SK-N-SH (cell line): Measurements from ENCODE around the gene CYBA.

Source experiments
- CTCF ChIP-seq: fragments of 200-600 bp; sonication (generic); IDR thresholded peaks from 2 replicates; pipeline ENCODE4 v1.6.1; 2017; ENCODE audit warnings: antibody characterized with exemption, mild to moderate bottlenecking, moderate library complexity
- FOXJ3 ChIP-seq: sonication (generic); formaldehyde crosslinking; IDR thresholded peaks from 2 replicates; pipeline ENCODE4 v1.5.1; 2020; ENCODE audit warnings: mild to moderate bottlenecking, missing genetic modification reagents
- FOXM1 ChIP-seq: IDR thresholded peaks from 2 replicates; pipeline ENCODE4 v1.4.0; 2012; ENCODE audit warnings: low read depth, mild to moderate bottlenecking
- MEF2A ChIP-seq: IDR thresholded peaks from 2 replicates; pipeline ENCODE4 v1.4.0; 2012; ENCODE audit warnings: low read depth, borderline replicate concordance
- NFIC ChIP-seq: IDR thresholded peaks from 2 replicates; pipeline ENCODE4 v1.4.0; 2012; ENCODE audit warnings: borderline replicate concordance
- POLR2AphosphoS5 ChIP-seq: IDR thresholded peaks from 2 replicates; pipeline ENCODE4 v1.6.1; 2012; ENCODE audit warnings: low read depth, low read length
- SMC3 ChIP-seq: IDR thresholded peaks from 2 replicates; pipeline ENCODE4 v1.6.1; 2012; ENCODE audit warnings: low read depth, low read length, improper control_type of control experiment
- TAF1 ChIP-seq: IDR thresholded peaks from 2 replicates; pipeline ENCODE4 v1.6.1; 2012; ENCODE audit warnings: low read depth, mild to moderate bottlenecking, low read length, moderate library complexity, borderline replicate concordance
- TCF12 ChIP-seq: IDR thresholded peaks from 2 replicates; pipeline ENCODE4 v1.4.0; 2012
- YY1 ChIP-seq: IDR thresholded peaks from 2 replicates; pipeline ENCODE4 v1.4.0; 2012; ENCODE audit warnings: low read depth, mild to moderate bottlenecking
- TF ChIP-seq, protein P1 (sequence below): IDR thresholded peaks from 2 replicates; pipeline ENCODE4 v1.4.0; 2012; ENCODE audit warnings: low read depth
- TF ChIP-seq, protein P2 (sequence below): IDR thresholded peaks from 2 replicates; pipeline ENCODE4 v1.4.0; 2012; ENCODE audit warnings: low read depth, borderline replicate concordance
- TF ChIP-seq, protein P3 (sequence below): IDR thresholded peaks from 2 replicates; pipeline ENCODE4 v1.6.1; 2012; ENCODE audit warnings: mild to moderate bottlenecking, low read depth, low read length, moderate library complexity
- TF ChIP-seq, protein P4 (sequence below): IDR thresholded peaks from 2 replicates; pipeline ENCODE4; 2012

GRCh38 chr16:88627531-88628411, 23.1 kb downstream of the CYBA start:
- TF ChIP-seq FOXJ3 (CRISPR knock-in tag) = no peak
- no peak for TF ChIP-seq CTCF
- TF ChIP-seq, protein P1, sequence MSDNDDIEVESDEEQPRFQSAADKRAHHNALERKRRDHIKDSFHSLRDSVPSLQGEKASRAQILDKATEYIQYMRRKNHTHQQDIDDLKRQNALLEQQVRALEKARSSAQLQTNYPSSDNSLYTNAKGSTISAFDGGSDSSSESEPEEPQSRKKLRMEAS = no peak
- no peak for TF ChIP-seq MEF2A
- TF ChIP-seq, protein P2, sequence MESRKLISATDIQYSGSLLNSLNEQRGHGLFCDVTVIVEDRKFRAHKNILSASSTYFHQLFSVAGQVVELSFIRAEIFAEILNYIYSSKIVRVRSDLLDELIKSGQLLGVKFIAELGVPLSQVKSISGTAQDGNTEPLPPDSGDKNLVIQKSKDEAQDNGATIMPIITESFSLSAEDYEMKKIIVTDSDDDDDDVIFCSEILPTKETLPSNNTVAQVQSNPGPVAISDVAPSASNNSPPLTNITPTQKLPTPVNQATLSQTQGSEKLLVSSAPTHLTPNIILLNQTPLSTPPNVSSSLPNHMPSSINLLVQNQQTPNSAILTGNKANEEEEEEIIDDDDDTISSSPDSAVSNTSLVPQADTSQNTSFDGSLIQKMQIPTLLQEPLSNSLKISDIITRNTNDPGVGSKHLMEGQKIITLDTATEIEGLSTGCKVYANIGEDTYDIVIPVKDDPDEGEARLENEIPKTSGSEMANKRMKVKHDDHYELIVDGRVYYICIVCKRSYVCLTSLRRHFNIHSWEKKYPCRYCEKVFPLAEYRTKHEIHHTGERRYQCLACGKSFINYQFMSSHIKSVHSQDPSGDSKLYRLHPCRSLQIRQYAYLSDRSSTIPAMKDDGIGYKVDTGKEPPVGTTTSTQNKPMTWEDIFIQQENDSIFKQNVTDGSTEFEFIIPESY = no peak
- no peak for TF ChIP-seq TAF1
- TF ChIP-seq SMC3 = no peak
- TF ChIP-seq, protein P3, sequence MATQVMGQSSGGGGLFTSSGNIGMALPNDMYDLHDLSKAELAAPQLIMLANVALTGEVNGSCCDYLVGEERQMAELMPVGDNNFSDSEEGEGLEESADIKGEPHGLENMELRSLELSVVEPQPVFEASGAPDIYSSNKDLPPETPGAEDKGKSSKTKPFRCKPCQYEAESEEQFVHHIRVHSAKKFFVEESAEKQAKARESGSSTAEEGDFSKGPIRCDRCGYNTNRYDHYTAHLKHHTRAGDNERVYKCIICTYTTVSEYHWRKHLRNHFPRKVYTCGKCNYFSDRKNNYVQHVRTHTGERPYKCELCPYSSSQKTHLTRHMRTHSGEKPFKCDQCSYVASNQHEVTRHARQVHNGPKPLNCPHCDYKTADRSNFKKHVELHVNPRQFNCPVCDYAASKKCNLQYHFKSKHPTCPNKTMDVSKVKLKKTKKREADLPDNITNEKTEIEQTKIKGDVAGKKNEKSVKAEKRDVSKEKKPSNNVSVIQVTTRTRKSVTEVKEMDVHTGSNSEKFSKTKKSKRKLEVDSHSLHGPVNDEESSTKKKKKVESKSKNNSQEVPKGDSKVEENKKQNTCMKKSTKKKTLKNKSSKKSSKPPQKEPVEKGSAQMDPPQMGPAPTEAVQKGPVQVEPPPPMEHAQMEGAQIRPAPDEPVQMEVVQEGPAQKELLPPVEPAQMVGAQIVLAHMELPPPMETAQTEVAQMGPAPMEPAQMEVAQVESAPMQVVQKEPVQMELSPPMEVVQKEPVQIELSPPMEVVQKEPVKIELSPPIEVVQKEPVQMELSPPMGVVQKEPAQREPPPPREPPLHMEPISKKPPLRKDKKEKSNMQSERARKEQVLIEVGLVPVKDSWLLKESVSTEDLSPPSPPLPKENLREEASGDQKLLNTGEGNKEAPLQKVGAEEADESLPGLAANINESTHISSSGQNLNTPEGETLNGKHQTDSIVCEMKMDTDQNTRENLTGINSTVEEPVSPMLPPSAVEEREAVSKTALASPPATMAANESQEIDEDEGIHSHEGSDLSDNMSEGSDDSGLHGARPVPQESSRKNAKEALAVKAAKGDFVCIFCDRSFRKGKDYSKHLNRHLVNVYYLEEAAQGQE = no peak
- TF ChIP-seq, protein P4, sequence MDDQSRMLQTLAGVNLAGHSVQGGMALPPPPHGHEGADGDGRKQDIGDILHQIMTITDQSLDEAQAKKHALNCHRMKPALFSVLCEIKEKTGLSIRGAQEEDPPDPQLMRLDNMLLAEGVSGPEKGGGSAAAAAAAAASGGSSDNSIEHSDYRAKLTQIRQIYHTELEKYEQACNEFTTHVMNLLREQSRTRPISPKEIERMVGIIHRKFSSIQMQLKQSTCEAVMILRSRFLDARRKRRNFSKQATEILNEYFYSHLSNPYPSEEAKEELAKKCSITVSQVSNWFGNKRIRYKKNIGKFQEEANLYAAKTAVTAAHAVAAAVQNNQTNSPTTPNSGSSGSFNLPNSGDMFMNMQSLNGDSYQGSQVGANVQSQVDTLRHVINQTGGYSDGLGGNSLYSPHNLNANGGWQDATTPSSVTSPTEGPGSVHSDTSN = no peak
- no peak for TF ChIP-seq FOXM1
- no peak for TF ChIP-seq POLR2AphosphoS5
- TF ChIP-seq NFIC = no peak
- no peak for TF ChIP-seq TCF12
- no peak for TF ChIP-seq YY1
